SK-N-SH (cell line): ENCODE data around the gene TMEM176A. TPM values are rescaled to one million over a fixed set of nuclear protein-coding genes. Genes with fewer than 3 reads are reported as not detected.

Experiments
- CTCF ChIA-PET: fragments of 300-600, 350-600 bp; formaldehyde crosslinking; extraction: SDS; loops from one replicate; lab custom pipeline; 2021; lab: Yijun Ruan, JAX
- POLR2A ChIA-PET: fragments of 350-600 bp; sonication (Branson Sonifier 250); formaldehyde crosslinking; extraction: SDS; loops from one replicate; lab custom pipeline; 2020; ENCODE audit warnings: antibody characterized with exemption, inconsistent platforms; lab: Yijun Ruan, JAX
- DNase-seq: peaks from one replicate; pipeline ENCODE4 v3.0.0; 2012
- H2AFZ ChIP-seq: fragments of 200-600 bp; sonication (generic); 2 replicates; pipeline ENCODE4 v1.8.1; 2016; ENCODE audit warnings: antibody characterized with exemption, mild to moderate bottlenecking, low read depth
- H3F3A ChIP-seq: fragments of 200-600 bp; sonication (generic); replicated peaks from 2 replicates; pipeline ENCODE3; 2016; ENCODE audit warnings: antibody characterized with exemption, mild to moderate bottlenecking; ENCODE audit not compliant: insufficient read depth
- H3K27ac ChIP-seq, 2 experiments: fragments of 200-500 bp in 1 of 2; fragments of 200-600 bp in 1 of 2; sonication (Bioruptor generic) in 1 of 2; sonication (generic), shearing (Covaris generic) in 1 of 2; 2 replicates each; pipeline versions ENCODE4 v1.5.1 to v1.6.1; 2014 to 2016; ENCODE audit warnings: low read depth in 2 of 2, inconsistent platforms in 1 of 2, low read length in 1 of 2, mild to moderate bottlenecking in 1 of 2, mixed read lengths in 1 of 2
- H3K27me3 ChIP-seq: fragments of 200-600 bp; sonication (generic), shearing (Covaris generic); 2 replicates; pipeline ENCODE4 v1.6.1; 2016; ENCODE audit warnings: mixed run types; ENCODE audit not compliant: insufficient read depth
- H3K36me3 ChIP-seq, 2 experiments: fragments of 200-500 bp in 1 of 2; fragments of 200-600 bp in 1 of 2; sonication (Bioruptor generic) in 1 of 2; sonication (generic) in 1 of 2; replicated peaks in 1 of 2; 2 replicates each; pipeline versions ENCODE3 to v1.5.1; 2014 to 2016; ENCODE audit warnings: low read length in 1 of 2, mild to moderate bottlenecking in 1 of 2; ENCODE audit not compliant: insufficient read depth in 2 of 2, control insufficient read depth in 1 of 2
- H3K4me1 ChIP-seq, 2 experiments: fragments of 200-500 bp in 1 of 2; fragments of 200-600 bp in 1 of 2; sonication (Bioruptor generic) in 1 of 2; sonication (generic), shearing (Covaris generic) in 1 of 2; 2 replicates each; pipeline versions ENCODE4 v1.5.1 to v1.6.1; 2014 to 2016; ENCODE audit warnings: low read depth in 1 of 2, low read length in 1 of 2, mixed run types in 1 of 2; ENCODE audit not compliant: insufficient read depth in 2 of 2, control insufficient read depth in 1 of 2
- H3K4me2 ChIP-seq: fragments of 200-600 bp; sonication (generic), shearing (Covaris generic); 2 replicates; pipeline ENCODE4 v1.6.1; 2017; ENCODE audit warnings: mixed run types
- H3K4me3 ChIP-seq, 2 experiments: fragments of 200-500 bp in 1 of 2; fragments of 200-600 bp in 1 of 2; sonication (Bioruptor generic) in 1 of 2; sonication (generic), shearing (Covaris generic) in 1 of 2; 2 replicates each; pipeline versions ENCODE4 v1.5.1 to v1.8.1; 2014 to 2016; ENCODE audit warnings: low read depth in 2 of 2, inconsistent platforms in 1 of 2, low read length in 1 of 2, mild to moderate bottlenecking in 1 of 2, mixed read lengths in 1 of 2, moderate library complexity in 1 of 2
- H3K79me2 ChIP-seq: fragments of 200-600 bp; sonication (generic); 2 replicates; pipeline ENCODE4 v1.8.1; 2017; ENCODE audit warnings: mild to moderate bottlenecking; ENCODE audit not compliant: insufficient read depth
- H3K9ac ChIP-seq: fragments of 200-600 bp; sonication (generic); 2 replicates; pipeline ENCODE4 v1.6.1; 2017; ENCODE audit warnings: mixed run types
- H3K9me2 ChIP-seq: fragments of 200-600 bp; sonication (generic); 2 replicates; pipeline ENCODE4 v1.6.1; 2017; ENCODE audit warnings: mixed run types
- H3K9me3 ChIP-seq: fragments of 200-600 bp; sonication (generic); 2 replicates; pipeline ENCODE4 v1.6.1; 2017; ENCODE audit warnings: mixed run types, mild to moderate bottlenecking, moderate library complexity
- H4K20me1 ChIP-seq: fragments of 200-600 bp; sonication (generic); 2 replicates; pipeline ENCODE4 v1.6.1; 2017; ENCODE audit warnings: mild to moderate bottlenecking, mixed run types; ENCODE audit not compliant: insufficient read depth
- CHD2 ChIP-seq: fragments of 150-350 bp; IDR thresholded peaks from 2 replicates; pipeline ENCODE4 v1.6.1; 2018; ENCODE audit warnings: low read length; ENCODE audit not compliant: partially characterized antibody
- EP300 ChIP-seq, 2 experiments: IDR thresholded peaks; 2 replicates each; pipeline versions ENCODE4 v1.4.0 to v1.6.1; 2012; ENCODE audit warnings: borderline replicate concordance in 1 of 2, low read depth in 1 of 2, low read length in 1 of 2
- FOSL2 ChIP-seq: IDR thresholded peaks from 2 replicates; pipeline ENCODE4 v1.4.0; 2012; ENCODE audit warnings: low read depth, mild to moderate bottlenecking, moderate library complexity, borderline replicate concordance
- JUND ChIP-seq: IDR thresholded peaks from 2 replicates; pipeline ENCODE4 v1.4.0; 2012
- MAX ChIP-seq: IDR thresholded peaks from 2 replicates; pipeline ENCODE4 v1.4.0; 2012; ENCODE audit warnings: low read depth
- NFIC ChIP-seq: IDR thresholded peaks from 2 replicates; pipeline ENCODE4 v1.4.0; 2012; ENCODE audit warnings: borderline replicate concordance
- PBX3 ChIP-seq: IDR thresholded peaks from 2 replicates; pipeline ENCODE4; 2012
- RAD21 ChIP-seq: IDR thresholded peaks from 2 replicates; pipeline ENCODE4 v1.6.1; 2012; ENCODE audit warnings: mild to moderate bottlenecking, low read length
- REST ChIP-seq: IDR thresholded peaks from 2 replicates; pipeline ENCODE4 v1.6.1; 2012; ENCODE audit warnings: mild to moderate bottlenecking, low read depth, low read length, moderate library complexity
- RFX5 ChIP-seq: IDR thresholded peaks from 2 replicates; pipeline ENCODE4 v1.6.1; 2012; ENCODE audit warnings: mild to moderate bottlenecking, improper control_type of control experiment, low read length
- RXRA ChIP-seq: IDR thresholded peaks from 2 replicates; pipeline ENCODE4 v1.4.0; 2012; ENCODE audit warnings: low read depth, mild to moderate bottlenecking, borderline replicate concordance
- SIN3A ChIP-seq: IDR thresholded peaks from 2 replicates; pipeline ENCODE4 v1.6.1; 2012; ENCODE audit warnings: low read depth, mild to moderate bottlenecking, low read length, moderate library complexity, borderline replicate concordance
- TCF12 ChIP-seq: IDR thresholded peaks from 2 replicates; pipeline ENCODE4 v1.4.0; 2012
- TEAD4 ChIP-seq: IDR thresholded peaks from 2 replicates; pipeline ENCODE4 v1.4.0; 2012; ENCODE audit warnings: mild to moderate bottlenecking, borderline replicate concordance; ENCODE audit not compliant: insufficient read depth
- USF2 ChIP-seq: fragments of 150-350 bp; IDR thresholded peaks from 2 replicates; pipeline ENCODE4 v1.6.1; 2017; ENCODE audit warnings: antibody characterized with exemption, low read length, low read depth, borderline replicate concordance
- WGBS: methylation state at CpG from one replicate; pipeline ENCODE4 v1.1.6; 2017; ENCODE audit warnings: low lambda C conversion rate; 5-methylcytosine and 5-hydroxymethylcytosine counted together
- polyA plus RNA-seq, 3 experiments: library from polyadenylated mRNA; depleted of rRNA; stranded (reverse); fragments of >200 nt; gene quantifications; 2 replicates each; pipeline ENCODE4 v1.2.3, GENCODE V29; 2012

TMEM176A gene
- polyA plus RNA-seq, 1 of the 3 experiments (the other 2 are of a cell fraction), result not detected

GRCh38 chr7:150824379-150825177 is 24.0 kb downstream of the TMEM176A start:
- Histone ChIP-seq H3F3A (no peaks in the 10 kb centered on the region), H3K9me3 (no peaks in the 10 kb centered on the region), H3K4me3 (no peak overlapping the region), H2AFZ (no peak overlapping the region), H3K27me3 (no peaks in the 10 kb centered on the region), H4K20me1 (no peaks in the 10 kb centered on the region), H3K79me2 (no peaks in the 10 kb centered on the region), H3K4me1 (peaks cover 0 to 14% of the 10 kb centered on the region in 2 experiments; a peak in 2 of 4 replicates), H3K4me2 (no peak overlapping the region), H3K27ac (no peak overlapping the region), H3K9me2 (no peaks in the 10 kb centered on the region), H3K9ac (no peak overlapping the region), H3K36me3 (no peaks in the 10 kb centered on the region)
- ChIA-PET CTCF (interaction anchor here (0.6 to 2.0 kb wide), 4 partner anchors 43 to 52 kb away, joined by 3 to 5 read pairs (median 3); no protein-coding TSS in a partner anchor), POLR2A (no interaction called here)
- TF ChIP-seq JUND, result no peak
- TF ChIP-seq NFIC, result no peak
- TF ChIP-seq PBX3, result peak; percentile 47; the same call in 1 of the 2 replicates
- no peak for TF ChIP-seq TCF12
- TF ChIP-seq SIN3A, result no peak
- no peak for TF ChIP-seq USF2
- TF ChIP-seq MAX, result no peak
- no peak for DNase-seq
- WGBS, result 67% methylated on average over 19 of the region's 20 CpGs

GRCh38 chr7:150826061-150826849 is 25.7 kb downstream of the TMEM176A start:
- Histone ChIP-seq H3K27ac (no peak overlapping the region), H3K9me3 (no peaks in the 10 kb centered on the region), H3K9ac (no peak overlapping the region), H2AFZ (no peak overlapping the region), H3K36me3 (no peaks in the 10 kb centered on the region), H3K4me1 (peaks cover 0 to 2% of the 10 kb centered on the region in 2 experiments; a peak in 1 of 4 replicates), H3K9me2 (no peaks in the 10 kb centered on the region), H4K20me1 (no peaks in the 10 kb centered on the region), H3F3A (no peaks in the 10 kb centered on the region), H3K4me3 (no peak overlapping the region), H3K27me3 (no peaks in the 10 kb centered on the region), H3K4me2 (no peak overlapping the region), H3K79me2 (no peaks in the 10 kb centered on the region)
- POLR2A ChIA-PET, result no interaction called here
- DNase-seq, result no peak
- CTCF ChIA-PET, result interaction anchor here (0.6 to 2.0 kb wide), 7 partner anchors 9 to 72 kb away, joined by 3 to 6 read pairs (median 3); no protein-coding TSS in a partner anchor
- 24% methylated on average over 6 of the region's 6 CpGs for whole genome bisulfite sequencing
- no peak for TF ChIP-seq CHD2
- TF ChIP-seq RFX5, result no peak
- no peak for TF ChIP-seq NFIC
- no peak for TF ChIP-seq EP300 (IDR thresholded peaks at IDR 0.05; ENCODE audit: borderline replicate concordance in 1 of 2, low read depth in 1 of 2, low read length in 1 of 2)
- TF ChIP-seq RXRA, result no peak
- no peak for TF ChIP-seq SIN3A
- no peak for TF ChIP-seq TEAD4
- no peak for TF ChIP-seq RAD21
- TF ChIP-seq FOSL2, result no peak
- TF ChIP-seq REST, result no peak
